Activated T-cell treated with anti-CD3 and anti-CD28 coated beads, Interleukin-2, amount 50 U/mL, for 48 hours (primary cell): Measurements from ENCODE around the gene UNC45A.

Experiments
- DNase-seq, 2 experiments: peaks; one replicate each; pipeline ENCODE4 v3.0.0-alpha.2; 2020

UNC45A gene

GRCh38 chr15:90968434-90968833 is 33.3 kb downstream of the UNC45A start:
- DNase-seq: no peak

GRCh38 chr15:90970274-90970673 is 35.2 kb downstream of the UNC45A start:
- DNase-seq: no peak

GRCh38 chr15:90972133-90972532 is 37.0 kb downstream of the UNC45A start:
- DNase-seq: no peak

GRCh38 chr15:90974216-90974615 is 39.1 kb downstream of the UNC45A start:
- DNase-seq: no peak

GRCh38 chr15:90979582-90979981 is 44.5 kb downstream of the UNC45A start:
- DNase-seq: no peak

- no peak for DNase-seq
Observed at GRCh38 chr15:90981681-90982080, 46.6 kb downstream of the UNC45A start.

- no peak for DNase-seq
Observed at GRCh38 chr15:90982135-90982534, 47.0 kb downstream of the UNC45A start.

GRCh38 chr15:90986790-90987507 is 51.9 kb downstream of the UNC45A start:
- DNase-seq: no peak

GRCh38 chr15:90987561-90988141 is 52.6 kb downstream of the UNC45A start:
- DNase-seq: no peak

GRCh38 chr15:90988296-90988695 is 53.2 kb downstream of the UNC45A start:
- DNase-seq: no peak

GRCh38 chr15:90989040-90989768 is 54.1 kb downstream of the UNC45A start:
- DNase-seq: no peak

- no peak for DNase-seq
Observed at GRCh38 chr15:90990446-90990845, 55.4 kb downstream of the UNC45A start.

GRCh38 chr15:90991587-90992285 is 56.7 kb downstream of the UNC45A start:
- no peak for DNase-seq

GRCh38 chr15:90994059-90994416 is 59.0 kb downstream of the UNC45A start:
- peak in 1 of 2 experiments; percentile 39 for DNase-seq

- DNase-seq: peak; percentile 97 to 99
Observed at GRCh38 chr15:90994417-90995311, 59.6 kb downstream of the UNC45A start, which contains the start of gene PRC1. Gene PRC1 (minus strand): TSS chr15:90994535. CDS start chr15:90994417, 118 bp downstream.

- no peak for DNase-seq
Observed at GRCh38 chr15:90998737-90999136, 63.7 kb downstream of the UNC45A start.

GRCh38 chr15:91001209-91001608 is 66.1 kb downstream of the UNC45A start:
- DNase-seq: no peak
